HG03025 (cell line): ENCODE results near the gene TSHR.
"Not testable (repeated sequence)": the region's sequence is repeated elsewhere in the genome, so short reads cannot be mapped to it uniquely, and the experiment has no call there.

Experiments used
- ATAC-seq: cut with Tn5 transposase; IDR thresholded peaks from one replicate; pipeline ENCODE4 v1.9.1; 2021; ENCODE audit warnings: mild to moderate bottlenecking, moderate library complexity; ENCODE audit not compliant: unreplicated experiment, low FRiP score

The TSHR gene

DNA sequence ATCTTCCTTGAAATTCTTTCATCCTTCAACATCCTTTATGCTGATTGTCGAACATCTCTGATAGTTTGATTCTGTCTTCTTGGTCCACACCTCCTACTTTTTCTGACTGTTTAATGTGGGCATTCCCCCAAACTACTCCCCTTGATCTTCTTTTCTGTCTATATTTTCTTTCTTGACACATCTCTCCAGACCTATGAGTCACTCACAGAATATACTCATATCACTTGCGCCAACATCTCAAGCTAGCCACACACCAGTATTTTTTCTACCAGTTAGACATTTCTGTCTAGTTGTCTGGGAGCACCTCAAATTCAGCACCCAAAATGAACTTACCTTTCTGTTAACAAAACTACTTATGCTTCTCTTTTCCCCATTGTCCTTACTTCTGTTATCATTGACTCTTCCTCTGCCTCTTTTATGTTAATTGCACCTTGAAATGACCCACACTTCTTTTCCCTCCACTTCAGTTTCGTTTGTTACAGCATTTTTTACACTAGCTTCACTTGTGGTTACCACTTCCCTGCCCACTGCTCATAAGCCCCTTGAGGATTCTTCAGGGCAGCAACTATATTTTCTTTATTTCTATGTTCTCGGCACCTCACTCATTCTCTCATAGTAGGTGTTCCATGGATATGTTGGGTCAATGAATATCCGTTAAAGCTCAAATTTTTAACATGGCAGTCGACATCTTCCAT is 33.5 kb downstream of the TSHR start:
- no peak for ATAC-seq

DNA sequence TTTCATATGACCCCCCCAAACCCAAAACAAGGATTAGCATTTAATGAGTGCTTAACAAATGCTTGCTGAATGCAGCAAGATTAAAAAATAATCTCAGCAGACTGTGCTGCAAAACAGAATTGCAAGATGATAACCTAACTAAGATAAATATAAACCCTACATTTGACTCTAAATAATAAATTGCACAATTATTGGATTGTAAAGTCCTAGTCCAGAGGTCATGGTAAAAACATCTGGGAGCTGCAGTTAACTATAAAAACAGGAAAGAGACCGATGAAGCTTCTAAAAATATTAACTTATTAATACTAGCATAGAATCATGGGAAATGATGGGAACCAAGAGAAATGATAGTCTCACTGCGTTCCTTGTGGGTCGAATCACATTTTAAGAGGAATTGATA is 37.2 kb downstream of the TSHR start:
- ATAC-seq, result no peak

DNA sequence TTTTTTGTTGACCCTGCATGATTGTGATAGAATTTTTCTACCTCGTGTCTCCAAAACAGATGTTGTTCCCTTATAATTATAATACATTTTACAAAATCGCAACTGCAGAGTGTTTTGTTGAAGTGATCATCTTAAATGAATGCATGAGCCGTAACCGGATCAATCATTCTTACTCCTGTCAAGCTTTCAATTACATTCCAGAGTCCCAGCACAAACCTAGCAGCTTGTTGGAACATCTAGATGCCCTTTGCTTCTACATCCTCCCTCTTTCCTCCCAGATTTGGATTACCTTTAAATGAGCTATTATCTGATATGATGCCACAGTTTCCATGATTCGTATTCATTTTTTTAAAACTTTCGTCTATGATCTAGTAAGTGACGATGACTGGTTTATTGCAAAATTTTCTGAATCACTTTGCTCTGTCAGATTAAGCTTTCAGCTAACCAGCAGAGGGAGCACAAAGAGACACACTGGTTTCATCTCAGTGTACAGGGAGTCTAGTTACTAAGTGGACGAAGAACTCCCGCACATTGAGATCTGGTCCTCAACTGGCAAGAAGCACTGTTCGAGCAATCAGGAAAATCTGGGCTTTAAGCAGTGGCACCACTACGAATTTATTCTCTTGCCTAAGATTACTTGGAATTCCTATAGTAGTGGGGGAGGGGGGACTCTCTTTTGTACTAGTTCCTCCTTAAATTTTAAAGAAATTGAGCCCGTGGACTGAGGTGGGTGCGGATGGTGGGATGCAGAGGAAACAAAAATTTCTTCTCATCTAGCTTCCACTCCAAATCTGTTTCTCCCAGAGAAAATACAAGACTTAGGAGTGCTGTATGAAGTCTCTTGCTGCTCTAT is 40.9 kb downstream of the TSHR start:
- ATAC-seq, result no peak

DNA sequence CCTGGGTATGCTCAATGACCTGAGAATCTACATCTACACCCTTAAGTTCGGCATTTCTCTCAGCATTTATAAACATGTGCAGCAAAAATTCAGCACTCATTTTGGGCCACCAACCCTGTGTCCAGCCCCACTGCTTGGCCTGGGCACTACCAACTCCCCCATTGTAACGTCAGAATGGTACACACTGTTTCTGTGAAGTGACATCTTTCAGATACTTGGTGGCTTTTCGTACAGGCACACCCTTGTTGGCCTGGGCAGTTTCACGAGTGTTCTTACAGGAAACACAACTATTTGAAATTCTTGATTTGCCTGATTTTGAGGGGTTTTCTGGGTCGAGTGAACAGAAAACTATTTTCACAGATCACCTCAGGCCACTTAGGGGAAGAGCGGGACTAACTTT is 46.0 kb downstream of the TSHR start:
- ATAC-seq, result no peak

DNA sequence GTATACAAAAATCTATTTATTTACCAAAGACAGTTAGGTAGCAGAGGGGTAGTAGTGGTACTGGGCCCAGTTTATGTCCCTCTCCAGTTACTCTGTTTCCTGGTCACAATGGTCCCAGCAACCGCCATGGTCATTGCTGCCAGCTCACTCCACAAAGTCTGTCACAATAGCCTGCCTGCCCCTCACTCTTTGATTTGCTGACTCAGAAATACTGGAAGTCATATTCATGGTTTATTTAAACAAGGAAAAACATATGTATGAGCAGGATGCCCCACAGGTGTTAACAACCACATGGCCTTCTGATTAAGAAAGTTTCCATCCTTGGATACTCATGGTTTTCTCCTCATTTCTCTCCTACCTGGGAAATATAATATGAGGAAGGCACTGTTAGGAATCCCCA is 49.2 kb downstream of the TSHR start:
- ATAC-seq, result no peak

DNA sequence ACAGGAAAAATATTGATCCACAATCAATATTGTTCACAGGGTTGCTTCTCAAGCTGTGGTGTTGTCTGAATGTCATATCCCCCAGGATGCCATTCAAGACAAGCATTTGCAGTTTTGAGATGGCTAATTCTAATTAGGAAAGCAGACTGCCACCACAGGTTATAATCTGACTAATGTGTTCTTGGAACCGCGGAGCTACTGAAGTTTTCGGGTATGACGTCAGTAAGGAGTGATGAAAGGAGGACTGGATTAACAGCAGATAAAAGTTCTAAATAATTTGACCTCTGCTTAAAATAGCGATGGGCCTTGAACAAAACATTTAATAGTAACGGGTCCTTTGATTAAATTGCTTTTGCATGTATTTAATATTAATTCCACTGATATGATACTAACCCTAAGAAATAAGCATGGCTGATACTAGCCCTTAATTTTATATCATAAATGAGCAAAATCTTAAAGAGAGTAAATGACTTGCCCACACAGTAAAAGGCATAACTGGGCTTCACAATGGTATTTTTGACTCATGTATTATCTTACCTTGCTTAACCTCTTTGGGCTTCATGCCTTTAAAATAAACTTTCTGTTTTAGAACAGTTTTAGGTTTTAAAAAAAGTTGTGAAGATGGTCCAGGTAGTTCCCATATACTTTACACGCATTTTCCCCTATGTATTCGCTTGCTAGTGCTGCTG is 50.3 kb downstream of the TSHR start:
- ATAC-seq, result no peak

DNA sequence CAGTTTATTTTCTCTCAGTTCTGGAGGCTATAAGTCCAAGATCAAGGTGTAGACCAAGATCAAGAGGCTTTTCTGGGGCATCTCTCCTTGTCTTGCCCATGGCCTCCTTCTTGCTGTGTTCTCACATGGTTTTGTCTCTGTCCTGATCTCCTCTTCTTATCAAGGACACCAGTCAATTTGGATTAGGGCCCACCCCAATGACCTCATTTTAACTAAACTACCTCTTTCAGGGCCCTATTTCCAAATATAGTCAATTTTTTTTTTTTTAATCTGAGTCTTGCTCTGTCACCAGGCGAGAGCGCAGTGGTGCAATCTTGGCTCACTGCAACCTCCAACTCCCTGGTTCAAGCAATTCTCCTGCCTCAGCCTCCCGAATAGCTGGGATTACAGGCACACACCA is 50.8 kb downstream of the TSHR start:
- no peak for ATAC-seq

DNA sequence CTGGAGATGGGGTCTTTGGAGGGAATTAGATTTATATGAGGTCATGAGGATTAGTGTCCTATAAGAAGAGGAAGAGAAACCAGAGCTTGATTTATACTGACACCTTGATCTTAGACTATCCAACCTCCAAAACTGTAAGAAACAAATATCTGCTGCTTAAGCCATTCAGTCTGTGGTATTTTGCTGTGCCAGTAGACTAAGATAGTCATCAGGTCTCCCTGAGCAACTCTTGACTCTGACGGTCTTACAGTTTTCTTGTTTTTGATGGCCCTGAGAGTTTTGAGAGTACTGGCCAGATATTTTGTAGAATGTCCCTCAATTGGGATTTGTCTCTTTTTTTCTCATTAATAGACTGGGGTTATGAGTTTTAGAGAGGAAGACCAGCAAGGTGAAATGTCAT is 51.7 kb downstream of the TSHR start:
- no peak for ATAC-seq

DNA sequence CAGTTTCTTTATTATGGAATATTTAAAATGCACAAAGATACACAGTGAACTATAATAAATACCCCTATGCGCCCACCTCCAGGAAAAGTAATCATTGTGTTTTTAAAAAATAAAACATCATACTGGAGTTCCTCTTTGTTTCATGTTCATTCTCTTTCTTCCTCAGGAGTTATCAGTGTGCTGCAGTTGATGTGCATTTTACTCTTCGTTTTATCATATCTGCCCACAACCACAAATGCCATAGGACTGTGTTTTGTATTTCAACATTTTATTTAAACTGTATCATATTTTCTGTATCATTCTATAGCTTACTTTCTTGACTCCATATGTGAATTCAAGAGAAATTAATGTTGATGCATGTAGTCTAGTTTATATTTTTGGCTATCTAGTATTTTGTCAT is 53.9 kb downstream of the TSHR start:
- no peak for ATAC-seq

DNA sequence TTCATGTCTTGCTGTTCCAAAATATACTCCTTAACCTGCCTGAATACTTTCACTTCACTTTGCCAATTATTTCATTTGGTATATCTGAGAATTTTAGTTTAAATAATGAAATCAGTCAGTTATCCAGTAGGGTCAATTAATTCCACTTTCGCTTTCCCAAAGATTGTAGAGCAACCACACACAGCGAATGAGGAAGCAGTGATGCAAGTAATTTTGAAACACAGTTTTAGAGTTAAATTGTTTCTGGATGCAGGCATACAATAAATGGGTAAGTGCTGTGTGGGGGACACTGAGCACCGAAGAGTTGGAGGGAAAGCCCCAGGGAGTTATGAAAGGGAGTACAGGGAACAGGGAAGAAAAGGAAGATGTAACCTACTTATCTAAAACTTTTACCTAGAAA is 62.8 kb downstream of the TSHR start:
- ATAC-seq, result no peak

DNA sequence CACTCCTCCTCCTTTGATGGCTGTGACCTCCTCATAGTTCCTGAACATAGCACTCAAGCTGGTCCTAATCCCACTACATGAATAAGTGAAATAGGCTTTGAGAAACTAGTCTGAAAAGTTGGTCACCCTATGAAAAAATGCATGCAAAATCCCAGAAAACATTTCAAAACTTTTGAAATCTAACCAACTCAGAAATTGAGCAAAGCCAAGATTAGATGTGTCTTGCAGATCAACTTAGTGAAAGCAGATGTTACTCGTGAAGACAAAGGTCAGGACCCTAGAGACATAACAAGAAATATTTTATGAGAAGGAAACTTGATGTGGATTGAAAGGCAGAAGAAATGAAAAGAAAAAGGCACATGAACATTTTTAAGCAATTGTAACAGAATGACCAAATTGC is 63.3 kb downstream of the TSHR start:
- ATAC-seq, result no peak

DNA sequence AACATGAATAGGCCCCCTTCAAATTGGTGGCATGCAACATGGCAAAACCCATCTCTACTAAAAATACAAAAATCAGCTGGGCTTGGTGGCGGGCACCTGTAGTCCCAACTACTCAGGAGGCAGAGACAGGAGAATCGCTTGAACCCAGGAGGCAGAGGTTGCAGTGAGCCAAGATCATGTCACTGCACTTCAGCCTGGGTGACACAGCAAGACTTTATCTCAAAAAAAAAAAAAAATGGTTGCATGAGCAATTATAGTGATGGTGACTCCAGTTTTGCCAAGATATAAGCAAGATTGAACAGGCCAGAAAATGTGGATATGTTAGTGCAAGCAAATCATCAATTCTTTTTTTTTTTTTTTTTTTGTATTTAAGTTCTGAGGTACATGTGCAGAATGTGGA is 63.7 kb downstream of the TSHR start:
- ATAC-seq, result not testable (repeated sequence)

DNA sequence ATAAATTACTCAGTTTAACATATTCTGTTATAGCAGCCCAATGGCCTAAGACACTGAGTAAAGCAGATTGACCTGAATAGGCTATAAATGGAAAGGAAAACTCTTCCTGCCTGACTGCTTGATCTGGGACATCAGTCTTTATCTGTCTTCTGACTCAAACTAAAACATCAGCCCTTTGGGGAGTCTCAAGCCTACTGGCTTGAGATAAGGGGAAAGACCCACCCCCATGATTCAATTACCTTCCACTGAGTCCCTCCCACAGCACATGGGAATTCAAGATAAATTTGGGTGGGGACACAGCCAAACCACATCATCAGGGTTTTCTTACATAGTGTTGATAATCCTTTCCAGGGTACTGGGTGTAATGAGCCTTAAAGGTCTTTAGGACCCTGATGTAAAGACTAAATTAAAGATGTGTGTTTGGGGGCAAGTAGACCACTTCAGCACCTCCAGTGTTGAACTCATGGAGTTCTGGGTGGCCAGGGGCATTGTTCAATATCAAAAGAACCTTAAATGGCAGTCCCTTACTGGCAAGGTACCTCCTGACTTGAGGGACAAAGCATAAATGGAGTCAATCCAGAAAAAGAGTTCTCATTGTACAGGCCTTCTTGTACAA is 67.8 kb downstream of the TSHR start:
- no peak for ATAC-seq

DNA sequence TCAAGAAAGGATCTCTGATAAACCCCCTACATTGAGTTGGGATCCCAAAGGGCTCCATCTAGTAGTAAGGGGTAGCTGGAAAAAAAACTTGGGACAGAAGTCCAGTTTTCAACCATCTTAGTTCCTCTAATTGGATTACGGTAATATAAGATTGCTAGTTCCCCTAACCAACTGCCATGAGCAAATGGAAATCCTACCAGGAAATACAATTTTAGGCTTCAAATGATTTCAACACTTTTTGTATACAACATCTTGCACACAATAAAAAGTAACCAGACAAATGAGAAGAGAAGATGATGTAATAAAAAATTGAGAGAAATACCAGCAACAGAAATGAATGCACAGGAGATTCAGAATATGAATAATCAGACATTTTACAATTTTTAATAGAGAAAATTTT is 73.0 kb downstream of the TSHR start:
- no peak for ATAC-seq

DNA sequence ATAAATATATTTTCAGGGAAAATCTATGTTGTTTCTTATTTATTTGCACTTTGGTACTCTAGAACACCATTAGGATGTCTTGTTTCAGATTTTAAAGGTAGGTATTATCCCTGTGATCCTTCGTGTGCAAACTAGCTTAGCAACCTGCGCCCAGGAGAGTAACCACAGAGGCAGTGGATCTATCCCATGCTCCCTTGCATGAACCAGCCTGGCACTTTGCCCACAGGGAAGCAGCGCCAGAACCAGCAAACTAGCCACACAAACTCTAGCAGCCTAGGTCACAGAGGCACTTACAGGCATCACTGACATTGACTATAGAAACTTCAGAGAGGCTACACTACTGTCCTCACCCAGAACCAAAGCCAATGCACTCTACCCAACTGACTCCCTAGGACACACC is 76.1 kb downstream of the TSHR start:
- ATAC-seq, result no peak

DNA sequence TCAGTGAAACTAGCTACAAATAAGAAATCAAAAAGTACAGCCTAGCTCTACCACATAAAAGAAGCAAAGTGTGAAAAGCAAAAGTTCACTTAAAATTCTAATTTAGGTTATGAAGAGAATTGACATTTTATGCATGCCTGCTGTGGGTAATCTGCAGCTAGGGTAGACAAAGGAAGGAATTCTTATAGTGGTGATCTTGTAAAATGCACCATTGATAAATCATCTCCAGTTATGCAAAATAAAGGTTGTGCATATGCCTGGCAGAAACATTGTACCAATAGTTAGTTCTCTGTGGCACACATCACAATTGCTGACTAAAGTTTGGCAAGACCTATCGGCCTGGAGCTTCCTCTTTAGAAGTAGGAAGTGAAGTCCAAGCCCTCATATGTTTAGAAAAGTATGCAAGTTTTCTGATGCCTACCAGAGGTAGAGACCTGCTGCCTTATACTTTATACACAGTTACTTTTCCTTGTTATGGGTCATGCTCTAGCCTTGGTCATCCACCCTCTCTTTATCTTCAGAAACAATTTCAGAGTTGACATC is 78.3 kb downstream of the TSHR start:
- ATAC-seq, result no peak

DNA sequence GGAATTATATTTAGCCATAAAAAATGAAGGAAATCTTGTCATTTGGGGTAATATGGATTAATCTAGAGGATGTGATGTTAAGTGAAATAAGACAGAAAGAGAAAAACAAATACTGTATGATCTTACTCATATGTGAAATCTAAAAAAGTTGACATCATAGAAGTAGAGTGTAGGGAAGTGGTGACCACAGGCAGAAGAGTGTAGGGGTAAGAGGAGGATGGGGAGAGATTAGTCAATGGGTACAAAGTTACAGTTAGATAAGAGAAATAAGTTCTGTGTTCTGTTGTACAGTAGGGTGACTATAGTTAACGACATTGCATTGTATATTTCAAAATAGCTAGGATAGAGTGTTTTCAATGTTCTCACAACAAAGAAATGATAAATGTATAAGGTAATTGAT is 87.0 kb downstream of the TSHR start:
- no peak for ATAC-seq

DNA sequence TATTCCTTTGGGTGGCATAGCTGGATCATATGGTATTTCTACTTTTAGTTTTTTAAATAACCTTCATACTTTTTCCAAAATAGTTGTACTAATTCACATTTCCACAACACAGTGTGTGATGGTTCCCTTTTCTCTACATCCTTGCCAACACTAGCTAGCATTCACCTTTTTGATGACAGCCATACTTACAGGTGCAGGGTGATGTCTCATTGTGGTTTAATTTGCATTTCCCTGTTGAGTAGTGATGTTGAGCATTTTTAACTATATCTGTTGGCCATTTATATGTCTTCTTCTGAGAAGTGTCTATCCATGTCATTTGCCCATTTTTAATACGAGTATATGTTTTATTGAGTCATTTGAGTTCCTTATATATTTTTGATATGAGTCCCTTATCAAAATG is 96.1 kb downstream of the TSHR start:
- no peak for ATAC-seq

DNA sequence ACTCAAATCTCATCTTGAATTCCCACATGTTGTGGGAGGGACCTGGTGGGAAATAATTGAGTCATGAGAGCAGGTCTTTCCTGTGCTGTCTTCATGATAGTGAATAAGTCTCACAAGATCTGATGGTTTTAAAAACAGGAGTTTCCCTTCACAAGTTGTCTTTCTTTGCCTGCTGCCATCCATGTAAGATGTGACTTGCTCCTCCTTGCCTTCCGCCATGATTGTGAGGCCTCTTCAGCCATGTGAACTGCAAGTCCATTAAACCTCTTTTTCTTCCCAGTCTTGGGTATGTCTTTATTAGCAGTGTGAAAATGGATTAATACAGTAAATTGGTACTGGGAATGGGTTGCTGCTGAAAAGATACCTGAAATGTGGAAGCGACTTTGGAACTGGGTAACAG is 98.6 kb downstream of the TSHR start:
- not testable (repeated sequence) for ATAC-seq

DNA sequence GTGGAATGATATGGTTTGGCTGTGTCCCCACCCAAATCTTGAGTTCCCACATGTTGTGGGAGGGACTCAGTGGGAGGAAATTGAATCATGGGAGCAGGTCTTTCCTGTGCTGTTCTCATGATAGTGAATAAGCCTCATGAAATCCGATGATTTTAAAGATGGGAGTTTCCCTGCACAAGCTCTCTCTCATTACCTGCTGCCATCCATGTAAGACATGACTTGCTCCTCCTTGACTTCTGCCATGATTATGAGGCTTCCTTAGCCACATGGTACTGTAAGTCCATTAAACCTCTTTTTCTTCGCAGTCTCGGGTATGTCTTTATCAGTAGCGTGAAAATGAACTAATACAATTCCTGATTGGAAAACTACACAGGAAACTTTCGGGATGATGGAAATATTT is 100.5 kb downstream of the TSHR start:
- ATAC-seq, result no peak

DNA sequence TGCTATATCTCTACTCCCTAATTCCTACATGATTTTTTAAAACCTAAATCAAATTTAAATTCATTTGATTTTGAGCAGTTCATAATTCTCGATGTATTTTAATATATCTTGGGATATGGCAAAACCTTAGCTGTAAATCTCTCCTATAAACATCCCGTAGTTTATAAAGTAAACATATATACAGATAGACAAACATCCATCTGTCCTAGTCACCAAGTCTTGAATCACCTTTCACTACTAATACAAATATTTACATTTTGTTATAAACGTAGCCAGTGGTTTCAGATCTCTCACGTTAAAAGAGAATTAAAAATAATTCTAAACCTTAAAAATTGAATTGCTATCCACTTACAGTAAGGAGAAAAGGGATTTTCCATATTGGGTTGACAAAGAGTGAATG is 107.0 kb downstream of the TSHR start:
- ATAC-seq, result no peak
